NCI-H2107 treated with DMSO at 0.1 percent for 48 hours (cell line): ENCODE data around the gene SSR3.

ENCODE experiments used
- DNase-seq: peaks from one replicate; lab custom pipeline; 2025; ENCODE audit not compliant: unreplicated experiment; lab: John Stamatoyannopoulos, UW

SSR3 gene

DNA sequence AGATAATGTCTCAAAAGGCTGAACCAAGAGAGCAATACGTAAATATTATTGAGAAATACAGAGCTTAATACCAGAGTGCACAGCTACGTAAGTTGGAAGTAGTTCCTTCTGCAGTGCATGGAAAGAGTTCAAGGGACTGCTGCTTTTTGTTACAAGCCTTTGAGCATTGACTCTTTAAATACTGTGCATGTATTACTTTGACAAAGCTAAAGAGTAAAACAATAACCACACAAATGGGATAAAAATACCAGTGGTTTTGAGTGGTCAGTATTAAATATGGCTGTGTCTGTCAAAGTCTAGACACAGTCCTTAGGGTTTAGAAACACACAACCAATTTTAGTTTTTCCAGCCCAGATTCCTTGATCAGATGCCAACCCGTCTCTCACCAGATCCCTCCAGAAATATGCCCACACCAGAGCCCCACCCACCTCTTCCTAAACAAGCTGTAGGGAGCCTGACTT lies 62.1 kb downstream of the SSR3 start:
- DNase-seq, result no peak

DNA sequence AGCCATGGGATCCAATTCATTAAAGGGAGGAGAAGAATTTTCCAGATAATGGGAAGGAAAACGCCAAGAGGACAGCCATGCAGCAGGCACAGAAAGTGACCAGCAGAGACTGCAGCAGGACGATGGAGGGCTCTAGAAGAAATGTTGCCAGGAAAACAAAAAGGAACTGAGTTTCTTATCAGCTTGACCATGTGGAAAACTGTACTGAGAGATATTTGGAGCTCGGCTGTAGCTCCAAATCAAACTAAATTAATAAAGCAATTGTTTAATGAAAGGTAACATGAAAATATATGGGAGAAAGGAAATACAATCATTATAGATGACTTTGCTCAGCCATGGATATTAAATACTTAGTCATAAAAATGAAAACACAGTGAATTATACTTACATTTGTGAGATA lies 63.7 kb downstream of the SSR3 start:
- no peak for DNase-seq
